ENCODE results near the gene ADAP1.

The ADAP1 gene

GRCh38 chr7:898460-898854, 56.0 kb downstream of the ADAP1 start:
- no peak for TF ChIP-seq CTCF (IDR thresholded peaks at IDR 0.05)

- no peak for TF ChIP-seq CTCF (IDR thresholded peaks at IDR 0.05)
Observed at GRCh38 chr7:897771-898376, 56.6 kb downstream of the ADAP1 start.

GRCh38 chr7:897086-897485, 57.4 kb downstream of the ADAP1 start:
- TF ChIP-seq CTCF (IDR thresholded peaks at IDR 0.05) = no peak

- no peak for TF ChIP-seq CTCF (IDR thresholded peaks at IDR 0.05)
Observed at GRCh38 chr7:896346-897075, 58.0 kb downstream of the ADAP1 start.

GRCh38 chr7:895451-896052, 58.9 kb downstream of the ADAP1 start:
- no peak for TF ChIP-seq CTCF (IDR thresholded peaks at IDR 0.05)

- TF ChIP-seq CTCF (IDR thresholded peaks at IDR 0.05) = no peak
Observed at GRCh38 chr7:894927-895450, 59.5 kb downstream of the ADAP1 start.

- TF ChIP-seq CTCF (IDR thresholded peaks at IDR 0.05) = no peak
Observed at GRCh38 chr7:894164-894867, 60.2 kb downstream of the ADAP1 start.

All from LNCAP (cell line).